Left ventricle myocardium superior (tissue), 1 donor: Measurements from ENCODE around the gene ABCC6. TPM values are rescaled to one million over a fixed set of nuclear protein-coding genes. Genes with fewer than 3 reads are reported as not detected.
"Not testable (repeated sequence)": the region's sequence is repeated elsewhere in the genome, so short reads cannot be mapped to it uniquely, and the experiment has no call there.

Experiments
- ATAC-seq: fragments of 200-7000 bp; cut with Tn5 transposase; one replicate; pipeline ENCODE4 v1.9.1; 2020; ENCODE audit warnings: mild to moderate bottlenecking, moderate library complexity
- DNase-seq: peaks from one replicate; pipeline ENCODE4 v3.0.0-alpha.2; 2020
- intact Hi-C: fragments of 100-400 bp; cut with micrococcal nuclease; formaldehyde crosslinking; loops from one replicate; pipeline ENCODE4 v1.11.0; 2022
- total RNA-seq: library from RNA; stranded (reverse); fragmentation: NEBNext Ultra II Directional; extraction: Animal tissue kit (Norgen Biotek cat#: 25700); gene quantifications from one replicate; pipeline ENCODE4 v1.2.1, GENCODE V29; 2021
- donor health status: DM: no; HTN: yes; CAD: no; lungs with severe emphysema.

The ABCC6 gene
- total RNA-seq, 1 donor from 2014 or later, result 2.1 TPM

- ATAC-seq, intact Hi-C loops, DNase-seq: not testable (repeated sequence)
Observed at GRCh38 chr16:16199428-16199827, 23.9 kb downstream of the ABCC6 start.

GRCh38 chr16:16197966-16198365 lies 25.3 kb downstream of the ABCC6 start:
- DNase-seq, result no peak
- intact Hi-C loops, result no loop called here
- no peak for ATAC-seq

- ATAC-seq (no peak), DNase-seq (no peak)
- intact Hi-C loops, result no loop called here
Observed at GRCh38 chr16:16197331-16197730, 26.0 kb downstream of the ABCC6 start.

GRCh38 chr16:16196099-16196498 lies 27.2 kb downstream of the ABCC6 start:
- no peak for ATAC-seq
- DNase-seq, result no peak
- intact Hi-C loops, result no loop called here

- ATAC-seq, result no peak
- intact Hi-C loops, result no loop called here
- DNase-seq, result no peak
Observed at GRCh38 chr16:16191493-16192167, 31.7 kb downstream of the ABCC6 start.

GRCh38 chr16:16190966-16191365 lies 32.3 kb downstream of the ABCC6 start:
- intact Hi-C loops, ATAC-seq, DNase-seq: not testable (repeated sequence)

- DNase-seq, result no peak
- intact Hi-C loops, result no loop called here
- no peak for ATAC-seq
Observed at GRCh38 chr16:16190546-16190945, 32.7 kb downstream of the ABCC6 start.

GRCh38 chr16:16189842-16190241 lies 33.5 kb downstream of the ABCC6 start:
- DNase-seq, result no peak
- intact Hi-C loops, result no loop called here
- ATAC-seq, result no peak

GRCh38 chr16:16188827-16189226 lies 34.5 kb downstream of the ABCC6 start:
- DNase-seq (no peak), ATAC-seq (no peak)
- intact Hi-C loops, result no loop called here

- intact Hi-C loops, result no loop called here
- ATAC-seq (no peak), DNase-seq (no peak)
Observed at GRCh38 chr16:16186820-16187219, 36.5 kb downstream of the ABCC6 start.

- intact Hi-C loops, result no loop called here
- ATAC-seq (no peak), DNase-seq (no peak)
Observed at GRCh38 chr16:16185095-16185494, 38.2 kb downstream of the ABCC6 start.

- ATAC-seq (no peak), DNase-seq (no peak)
- intact Hi-C loops, result no loop called here
Observed at GRCh38 chr16:16184594-16184993, 38.7 kb downstream of the ABCC6 start.

- intact Hi-C loops, result no loop called here
- DNase-seq (no peak), ATAC-seq (no peak)
Observed at GRCh38 chr16:16183562-16183961, 39.7 kb downstream of the ABCC6 start.

GRCh38 chr16:16182918-16183317 lies 40.4 kb downstream of the ABCC6 start:
- DNase-seq, result no peak
- ATAC-seq, result no peak
- intact Hi-C loops, result no loop called here

GRCh38 chr16:16181748-16182147 lies 41.5 kb downstream of the ABCC6 start:
- intact Hi-C loops, ATAC-seq, DNase-seq: not testable (repeated sequence)

- DNase-seq, result no peak
- intact Hi-C loops, result no loop called here
- no peak for ATAC-seq
Observed at GRCh38 chr16:16178455-16179162, 44.7 kb downstream of the ABCC6 start.

GRCh38 chr16:16176328-16176727 lies 47.0 kb downstream of the ABCC6 start:
- DNase-seq (no peak), ATAC-seq (no peak)
- intact Hi-C loops, result no loop called here

GRCh38 chr16:16175296-16175695 lies 48.0 kb downstream of the ABCC6 start:
- peak; percentile 93 for ATAC-seq
- DNase-seq, result peak; percentile 69
- intact Hi-C loops, result no loop called here

- intact Hi-C loops, result no loop called here
- DNase-seq (no peak), ATAC-seq (no peak)
Observed at GRCh38 chr16:16172991-16173390, 50.3 kb downstream of the ABCC6 start.

- no peak for ATAC-seq
- no peak for DNase-seq
- intact Hi-C loops, result no loop called here
Observed at GRCh38 chr16:16171332-16171919, 51.9 kb downstream of the ABCC6 start.

GRCh38 chr16:16169615-16170014 lies 53.7 kb downstream of the ABCC6 start:
- intact Hi-C loops, result no loop called here
- DNase-seq, result no peak
- no peak for ATAC-seq
